Mammary epithelial cell (primary cell): Measurements from ENCODE around the gene ZNF236.

ENCODE experiments used
- EZH2 ChIP-seq: IDR thresholded peaks from 2 replicates; pipeline ENCODE4 v1.6.1; 2012; ENCODE audit warnings: low read length, inconsistent platforms, borderline replicate concordance
- TF ChIP-seq, protein P1 (sequence below), 2 donors: IDR thresholded peaks in 1 of 2; conservative IDR thresholded peaks in 1 of 2; 2 replicates each; pipeline ENCODE4 v1.5.1; 2011 to 2012; ENCODE audit warnings: inconsistent platforms in 2 of 2, low read length in 2 of 2, mild to moderate bottlenecking in 2 of 2, control low read depth in 1 of 2, low read depth in 1 of 2; ENCODE audit not compliant: insufficient read depth in 1 of 2; ENCODE audit errors: extremely low read depth in 1 of 2

GRCh38 chr18:76844144-76844543 lies 21.8 kb downstream of the ZNF236 start:
- TF ChIP-seq, protein P1, sequence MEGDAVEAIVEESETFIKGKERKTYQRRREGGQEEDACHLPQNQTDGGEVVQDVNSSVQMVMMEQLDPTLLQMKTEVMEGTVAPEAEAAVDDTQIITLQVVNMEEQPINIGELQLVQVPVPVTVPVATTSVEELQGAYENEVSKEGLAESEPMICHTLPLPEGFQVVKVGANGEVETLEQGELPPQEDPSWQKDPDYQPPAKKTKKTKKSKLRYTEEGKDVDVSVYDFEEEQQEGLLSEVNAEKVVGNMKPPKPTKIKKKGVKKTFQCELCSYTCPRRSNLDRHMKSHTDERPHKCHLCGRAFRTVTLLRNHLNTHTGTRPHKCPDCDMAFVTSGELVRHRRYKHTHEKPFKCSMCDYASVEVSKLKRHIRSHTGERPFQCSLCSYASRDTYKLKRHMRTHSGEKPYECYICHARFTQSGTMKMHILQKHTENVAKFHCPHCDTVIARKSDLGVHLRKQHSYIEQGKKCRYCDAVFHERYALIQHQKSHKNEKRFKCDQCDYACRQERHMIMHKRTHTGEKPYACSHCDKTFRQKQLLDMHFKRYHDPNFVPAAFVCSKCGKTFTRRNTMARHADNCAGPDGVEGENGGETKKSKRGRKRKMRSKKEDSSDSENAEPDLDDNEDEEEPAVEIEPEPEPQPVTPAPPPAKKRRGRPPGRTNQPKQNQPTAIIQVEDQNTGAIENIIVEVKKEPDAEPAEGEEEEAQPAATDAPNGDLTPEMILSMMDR (conservative IDR thresholded peaks at IDR 0.05 in 1 of 2, IDR thresholded peaks at IDR 0.05 in 1 of 2; ENCODE audit: extremely low read depth in 1 of 2, insufficient read depth in 1 of 2, low read depth in 1 of 2, low read length in 2 of 2) = no peak
- TF ChIP-seq EZH2 = no peak
